ENCODE results near the gene POLDIP2.

DNA sequence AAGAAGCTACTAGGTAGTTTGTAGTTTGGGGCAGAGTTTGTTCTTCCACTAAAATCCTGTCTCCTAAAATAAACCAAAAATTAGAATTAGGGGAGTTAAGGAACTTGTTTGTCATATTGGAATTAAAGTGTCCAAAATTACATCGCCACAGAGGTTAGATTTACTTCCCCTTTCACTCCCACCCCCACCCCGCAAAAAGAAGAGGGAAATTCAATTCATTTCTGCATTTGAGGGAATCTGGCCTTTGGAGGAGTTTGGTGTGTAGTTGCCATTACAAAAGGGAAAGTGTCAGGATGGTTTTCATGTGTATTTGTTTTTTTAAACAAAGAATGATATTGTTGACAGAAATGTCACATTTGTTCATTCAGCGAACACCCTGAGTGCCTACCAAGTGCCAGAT is 32.5 kb downstream of the POLDIP2 start:
- TF ChIP-seq, protein P1, sequence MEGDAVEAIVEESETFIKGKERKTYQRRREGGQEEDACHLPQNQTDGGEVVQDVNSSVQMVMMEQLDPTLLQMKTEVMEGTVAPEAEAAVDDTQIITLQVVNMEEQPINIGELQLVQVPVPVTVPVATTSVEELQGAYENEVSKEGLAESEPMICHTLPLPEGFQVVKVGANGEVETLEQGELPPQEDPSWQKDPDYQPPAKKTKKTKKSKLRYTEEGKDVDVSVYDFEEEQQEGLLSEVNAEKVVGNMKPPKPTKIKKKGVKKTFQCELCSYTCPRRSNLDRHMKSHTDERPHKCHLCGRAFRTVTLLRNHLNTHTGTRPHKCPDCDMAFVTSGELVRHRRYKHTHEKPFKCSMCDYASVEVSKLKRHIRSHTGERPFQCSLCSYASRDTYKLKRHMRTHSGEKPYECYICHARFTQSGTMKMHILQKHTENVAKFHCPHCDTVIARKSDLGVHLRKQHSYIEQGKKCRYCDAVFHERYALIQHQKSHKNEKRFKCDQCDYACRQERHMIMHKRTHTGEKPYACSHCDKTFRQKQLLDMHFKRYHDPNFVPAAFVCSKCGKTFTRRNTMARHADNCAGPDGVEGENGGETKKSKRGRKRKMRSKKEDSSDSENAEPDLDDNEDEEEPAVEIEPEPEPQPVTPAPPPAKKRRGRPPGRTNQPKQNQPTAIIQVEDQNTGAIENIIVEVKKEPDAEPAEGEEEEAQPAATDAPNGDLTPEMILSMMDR (IDR thresholded peaks at IDR 0.05) = no peak
- TF ChIP-seq POLR2A (IDR thresholded peaks at IDR 0.05) = no peak
- TF ChIP-seq POLR2AphosphoS5 (IDR thresholded peaks at IDR 0.05; ENCODE audit: insufficient read depth in 1 of 2, low read depth in 1 of 2) = no peak

Measured in vagina (tissue), 2 donors.